NCI-H2029 treated with DMSO at 0.1 percent for 48 hours (cell line): Measurements from ENCODE around the gene FBXL15.
A peak's percentile ranks its signal among the peaks of the same experiment; 100 is the strongest.

Source experiments
- DNase-seq: peaks from one replicate; lab custom pipeline; 2025; lab: John Stamatoyannopoulos, UW

Gene FBXL15

GRCh38 chr10:102457591-102458150, 37.0 kb downstream of the FBXL15 start:
- peak; percentile 43 for DNase-seq

GRCh38 chr10:102458656-102459055, 38.0 kb downstream of the FBXL15 start:
- DNase-seq, result no peak

DNA sequence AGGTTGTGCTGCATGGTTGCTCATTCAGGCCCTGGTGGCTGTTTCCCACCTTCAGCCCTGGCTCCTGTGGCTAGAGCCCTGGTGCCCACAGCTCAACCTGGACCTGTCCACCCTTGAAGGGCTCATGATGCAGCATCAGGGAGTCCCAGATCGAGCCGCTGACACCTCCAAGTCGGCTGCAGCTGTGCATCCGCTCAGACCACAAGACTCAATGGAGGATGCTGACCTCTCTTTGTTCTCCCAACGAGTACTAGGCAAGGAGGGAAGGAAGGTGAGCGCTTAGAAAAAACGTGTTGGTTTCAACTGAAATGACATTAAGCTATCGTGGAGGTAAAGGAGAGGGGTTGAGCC, 40.2 kb downstream of the FBXL15 start:
- peak; percentile 60 for DNase-seq

DNA sequence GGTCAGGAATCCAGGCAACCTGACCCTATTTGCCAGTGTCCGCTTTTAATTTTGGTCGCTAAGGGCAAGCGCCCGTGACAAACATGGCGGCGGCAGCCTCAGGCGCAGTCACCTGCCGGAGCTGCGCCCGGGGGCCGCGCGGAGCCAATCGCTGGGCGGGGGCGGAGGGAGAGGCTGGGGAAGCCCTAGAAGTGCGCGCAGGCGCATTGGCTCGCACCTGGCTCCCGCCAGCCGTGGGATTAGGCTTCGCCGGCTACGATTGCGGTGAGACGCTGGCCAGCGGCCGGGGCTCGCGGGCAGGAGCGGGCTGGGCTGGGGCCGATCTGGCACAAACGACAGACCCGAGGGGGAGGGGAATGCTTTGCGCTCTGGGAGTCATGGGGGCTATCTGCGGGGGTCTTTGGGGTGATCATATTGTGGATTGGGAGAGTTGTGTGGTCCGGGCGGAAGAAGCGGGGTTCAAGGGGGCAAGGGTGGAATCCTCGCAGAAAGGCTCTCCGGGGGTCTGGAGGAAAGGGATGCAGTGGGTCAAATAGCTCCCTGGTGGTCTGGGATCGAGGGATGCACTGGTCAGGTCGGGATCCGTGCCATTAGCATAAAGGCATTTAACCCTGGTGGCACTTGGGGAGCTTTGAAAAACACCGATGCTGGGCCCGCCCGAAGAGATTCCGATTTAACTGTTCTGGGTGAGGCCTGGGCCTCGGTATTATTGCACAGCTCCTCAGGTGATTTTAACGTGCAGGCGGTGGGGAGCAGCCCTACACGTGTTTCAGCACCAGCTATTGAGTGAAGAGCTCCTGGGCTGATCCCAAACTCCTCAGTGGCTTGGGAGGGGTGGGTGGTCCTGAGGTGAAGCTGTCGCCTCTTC, 40.8 kb downstream of the FBXL15 start:
- DNase-seq, result peak; percentile 60

DNA sequence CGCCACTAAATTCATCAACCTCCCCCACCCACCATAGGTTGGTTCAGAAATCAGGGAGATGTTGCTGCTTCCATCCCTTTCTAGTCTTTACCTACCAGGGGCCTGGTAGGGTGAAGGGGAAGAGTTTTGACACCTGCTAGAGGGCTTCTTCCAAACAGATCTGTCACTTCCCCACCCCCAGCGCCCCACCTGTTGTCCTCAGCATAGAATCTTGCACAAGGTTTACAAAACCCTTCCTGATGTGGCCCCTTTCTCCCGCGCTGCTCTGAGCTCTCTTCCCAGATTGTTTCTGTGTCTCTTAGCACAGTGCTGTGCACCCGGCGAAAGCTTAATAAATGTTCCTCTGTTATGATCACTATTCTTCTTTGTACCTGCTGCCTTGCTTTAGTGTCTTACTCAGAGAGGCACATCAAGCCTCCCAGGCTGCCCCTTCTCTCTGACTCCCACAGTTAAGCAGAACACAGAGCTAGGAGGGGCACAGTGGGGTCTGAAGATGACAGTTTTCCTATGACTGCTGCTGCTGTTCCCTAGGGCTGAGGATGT, 41.9 kb downstream of the FBXL15 start:
- no peak for DNase-seq

DNA sequence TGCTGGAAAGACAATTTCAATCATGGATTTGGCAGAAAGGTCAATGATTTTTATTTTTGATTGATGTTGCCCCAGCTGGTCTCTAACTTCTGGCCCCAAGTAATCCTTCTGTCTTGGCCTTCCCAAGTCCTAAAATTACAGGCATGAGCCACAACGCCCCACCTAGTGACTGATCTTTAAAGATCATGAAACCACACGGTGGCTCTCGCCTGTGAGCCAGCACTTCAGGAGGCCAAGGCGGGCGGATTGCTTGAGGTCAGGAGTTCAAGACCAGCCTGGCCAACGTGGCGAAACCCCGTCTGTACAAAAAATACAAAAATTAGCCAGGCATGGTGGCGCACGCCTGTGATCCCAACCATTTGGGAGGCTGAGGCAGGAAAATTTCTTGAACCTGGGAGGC, 43.3 kb downstream of the FBXL15 start:
- no peak for DNase-seq

DNA sequence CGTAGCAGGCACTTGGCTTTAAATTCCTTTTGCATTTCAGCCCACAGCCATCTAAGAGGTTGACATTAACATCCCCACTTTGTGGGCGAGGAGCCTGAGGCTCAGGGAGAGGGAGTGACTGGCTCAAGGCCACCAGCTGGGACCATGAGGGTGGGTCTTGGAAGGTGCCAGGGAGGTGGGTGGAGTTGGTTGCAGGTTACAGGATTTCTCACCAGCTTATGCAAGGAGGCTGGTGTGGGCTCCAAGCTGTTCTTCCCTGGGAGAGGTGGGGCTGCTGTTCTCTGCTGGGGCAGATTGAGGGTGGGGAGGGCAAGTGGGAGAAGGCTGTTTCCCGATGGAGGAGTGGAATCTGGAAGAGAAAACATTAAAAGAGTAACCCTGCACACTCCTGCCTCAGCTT, 44.8 kb downstream of the FBXL15 start:
- no peak for DNase-seq

GRCh38 chr10:102467318-102467717, 46.7 kb downstream of the FBXL15 start:
- DNase-seq, result no peak

DNA sequence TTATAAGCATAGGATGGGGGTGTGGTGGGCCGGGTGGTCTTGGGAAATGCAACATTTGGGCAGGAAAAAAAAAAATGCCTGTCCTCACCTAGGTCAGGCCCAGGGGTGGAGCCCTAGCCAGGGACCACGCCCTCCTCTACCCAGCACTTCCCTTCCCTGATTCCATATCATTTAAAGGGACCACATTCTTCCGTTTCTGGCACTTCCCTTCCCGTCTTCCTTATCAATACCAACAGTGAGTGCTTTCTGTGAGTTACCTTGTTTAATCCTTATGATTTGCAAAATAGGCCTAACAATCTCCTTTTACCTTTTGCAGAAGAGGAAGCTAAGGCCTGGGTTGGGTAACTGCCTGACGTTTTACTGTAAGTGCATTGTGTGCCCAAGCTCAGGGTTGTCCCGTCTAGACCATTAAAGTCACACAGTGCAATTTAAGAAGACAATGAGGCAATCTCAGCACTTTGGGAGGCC, 47.4 kb downstream of the FBXL15 start:
- no peak for DNase-seq

- no peak for DNase-seq
Measured at GRCh38 chr10:102468683-102469082, 48.0 kb downstream of the FBXL15 start.

GRCh38 chr10:102470579-102471546, 50.2 kb downstream of the FBXL15 start:
- DNase-seq, result no peak
